ENCODE data around the gene AGFG1. TPM values are rescaled to one million over a fixed set of nuclear protein-coding genes. Genes with fewer than 3 reads are reported as not detected.
"Not testable (repeated sequence)": the region's sequence is repeated elsewhere in the genome, so short reads cannot be mapped to it uniquely, and the experiment has no call there.

Gene AGFG1
- total RNA-seq, 1 experiment from 2014 or later: 122 TPM

DNA sequence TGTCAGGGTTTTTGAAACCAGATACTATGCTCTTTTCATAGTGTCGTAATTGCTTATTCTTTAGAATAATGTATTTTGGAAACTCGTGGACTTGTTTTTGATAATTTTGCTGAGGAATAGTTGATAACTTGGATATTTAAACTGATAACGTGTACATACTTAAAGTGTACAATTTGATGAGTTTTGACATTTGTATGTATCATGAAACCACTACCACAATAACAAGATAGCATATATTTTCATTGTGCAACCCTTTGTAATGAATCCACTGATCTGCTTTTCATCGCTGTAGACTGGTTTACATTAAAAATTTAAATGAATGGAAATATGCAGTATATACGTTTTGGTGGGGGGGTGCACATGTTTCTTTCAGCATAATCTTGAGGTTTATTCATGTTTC is 45.8 kb downstream of the AGFG1 start:
- Histone ChIP-seq H3K36me3 (ENCODE audit: insufficient read depth, low read length, poor library complexity, severe bottlenecking) (peaks cover 20% of the 10 kb centered on the region), H3K4me3 (ENCODE audit: low read depth, low read length, poor library complexity, severe bottlenecking) (no peak overlapping the region), H3K9me3 (ENCODE audit: low read depth, low read length, poor library complexity, severe bottlenecking) (no peaks in the 10 kb centered on the region), H3K27me3 (replicated peaks; ENCODE audit: insufficient read depth, low read depth, low read length, poor library complexity) (no peaks in the 10 kb centered on the region), H3K27ac (ENCODE audit: low read depth, low read length, poor library complexity, severe bottlenecking) (no peak overlapping the region), H3K4me1 (ENCODE audit: insufficient read depth, low read length, poor library complexity, severe bottlenecking) (peaks cover 12% of the 10 kb centered on the region)
- ChIA-PET POLR2A (ENCODE audit: low non-redundant PET) (no interaction called here), CTCF (no interaction called here)
- no peak for DNase-seq (ENCODE audit: low spot score)
- intact Hi-C loops (cut with micrococcal nuclease; ENCODE audit: unreplicated experiment): no loop called here
- BruUV-seq (replicated peaks): no TSS peak
- TF ChIP-seq EZH2 (IDR thresholded peaks at IDR 0.05; ENCODE audit: borderline replicate concordance, low read depth, low read length, poor library complexity, severe bottlenecking) (no peak), CTCF (conservative IDR thresholded peaks at IDR 0.05; ENCODE audit: low read depth, low read length) (no peak)

- POLR2A ChIA-PET (ENCODE audit: low non-redundant PET): interaction anchor here (0.7 kb wide), 1 partner anchor 98 kb away, joined by 16 read pairs; no protein-coding TSS in a partner anchor
- H3K9me3 ChIP-seq (ENCODE audit: low read depth, low read length, poor library complexity, severe bottlenecking); H3K27ac ChIP-seq (ENCODE audit: low read depth, low read length, poor library complexity, severe bottlenecking); H3K4me3 ChIP-seq (ENCODE audit: low read depth, low read length, poor library complexity, severe bottlenecking); DNase-seq (ENCODE audit: low spot score); BruUV-seq (replicated peaks); intact Hi-C loops (cut with micrococcal nuclease; ENCODE audit: unreplicated experiment); H3K27me3 ChIP-seq (replicated peaks; ENCODE audit: insufficient read depth, low read depth, low read length, poor library complexity): not testable (repeated sequence)
- Histone ChIP-seq H3K4me1 (ENCODE audit: insufficient read depth, low read length, poor library complexity, severe bottlenecking) (peaks cover 12% of the 10 kb centered on the region), H3K36me3 (ENCODE audit: insufficient read depth, low read length, poor library complexity, severe bottlenecking) (peaks cover 24% of the 10 kb centered on the region)
- CTCF ChIA-PET: interaction anchor here (0.7 kb wide), 1 partner anchor 339 kb away, joined by 16 read pairs; no protein-coding TSS in a partner anchor
Observed at GRCh38 chr2:227518278-227518865, 46.4 kb downstream of the AGFG1 start.

DNA sequence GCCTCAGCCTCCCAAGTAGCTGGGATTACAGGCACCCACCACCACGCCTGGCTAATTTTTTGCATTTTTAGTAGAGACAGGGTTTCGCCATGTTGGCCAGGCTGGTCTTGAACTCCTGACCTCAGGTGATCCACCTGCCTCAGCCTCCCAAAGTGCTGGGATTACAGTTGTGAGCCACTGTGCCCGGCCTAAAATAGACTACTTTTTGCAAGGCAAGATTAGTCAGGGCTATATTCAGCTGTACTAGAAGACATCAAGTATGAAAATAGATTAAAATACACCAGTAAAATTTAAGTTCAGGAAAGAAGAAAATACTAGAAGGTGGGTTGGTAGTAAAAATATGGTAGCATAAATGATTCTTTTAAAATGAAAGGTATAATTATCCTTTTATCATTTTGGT is 49.2 kb downstream of the AGFG1 start:
- POLR2A ChIA-PET (ENCODE audit: low non-redundant PET); H3K27me3 ChIP-seq (replicated peaks; ENCODE audit: insufficient read depth, low read depth, low read length, poor library complexity); DNase-seq (ENCODE audit: low spot score); H3K27ac ChIP-seq (ENCODE audit: low read depth, low read length, poor library complexity, severe bottlenecking); BruUV-seq (replicated peaks); intact Hi-C loops (cut with micrococcal nuclease; ENCODE audit: unreplicated experiment); CTCF ChIA-PET; H3K4me3 ChIP-seq (ENCODE audit: low read depth, low read length, poor library complexity, severe bottlenecking); H3K9me3 ChIP-seq (ENCODE audit: low read depth, low read length, poor library complexity, severe bottlenecking): not testable (repeated sequence)
- H3K36me3 ChIP-seq (ENCODE audit: insufficient read depth, low read length, poor library complexity, severe bottlenecking): peaks cover 48% of the 10 kb centered on the region
- peaks cover 12% of the 10 kb centered on the region for H3K4me1 ChIP-seq (ENCODE audit: insufficient read depth, low read length, poor library complexity, severe bottlenecking)

DNA sequence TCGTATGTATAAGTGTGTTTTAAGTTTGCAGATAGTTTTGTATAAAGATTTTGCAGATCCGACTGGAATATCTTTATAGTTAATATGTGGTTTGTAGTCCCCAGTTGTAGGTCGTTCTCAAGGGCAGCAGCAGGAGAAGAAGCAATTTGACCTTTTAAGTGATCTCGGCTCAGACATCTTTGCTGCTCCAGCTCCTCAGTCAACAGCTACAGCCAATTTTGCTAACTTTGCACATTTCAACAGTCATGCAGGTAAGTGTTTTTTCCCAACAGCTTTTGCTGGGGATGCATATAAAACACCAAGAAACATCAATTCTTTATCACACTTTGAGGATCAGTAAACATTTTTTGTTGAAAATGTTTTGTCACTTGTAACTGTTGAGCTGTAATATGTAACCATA is 52.7 kb downstream of the AGFG1 start:
- Histone ChIP-seq H3K4me1 (ENCODE audit: insufficient read depth, low read length, poor library complexity, severe bottlenecking) (no peaks in the 10 kb centered on the region), H3K27me3 (replicated peaks; ENCODE audit: insufficient read depth, low read depth, low read length, poor library complexity) (no peaks in the 10 kb centered on the region), H3K9me3 (ENCODE audit: low read depth, low read length, poor library complexity, severe bottlenecking) (no peaks in the 10 kb centered on the region), H3K36me3 (ENCODE audit: insufficient read depth, low read length, poor library complexity, severe bottlenecking) (peaks cover 54% of the 10 kb centered on the region), H3K27ac (ENCODE audit: low read depth, low read length, poor library complexity, severe bottlenecking) (no peak overlapping the region), H3K4me3 (ENCODE audit: low read depth, low read length, poor library complexity, severe bottlenecking) (no peak overlapping the region)
- BruUV-seq (replicated peaks): no TSS peak
- no peak for TF ChIP-seq CTCF (conservative IDR thresholded peaks at IDR 0.05; ENCODE audit: low read depth, low read length)
- TF ChIP-seq EZH2 (IDR thresholded peaks at IDR 0.05; ENCODE audit: borderline replicate concordance, low read depth, low read length, poor library complexity, severe bottlenecking): no peak
- intact Hi-C loops (cut with micrococcal nuclease; ENCODE audit: unreplicated experiment): no loop called here
- ChIA-PET POLR2A (ENCODE audit: low non-redundant PET) (no interaction called here), CTCF (no interaction called here)
- no peak for DNase-seq (ENCODE audit: low spot score)

Data from A673 (cell line).